Measurements from ENCODE around the gene SMARCA1. TPM values are rescaled to one million over a fixed set of nuclear protein-coding genes. Genes with fewer than 3 reads are reported as not detected.

SMARCA1 gene
- total and polyA plus RNA-seq, 2 donors (not counting 1 experiment from before 2014, with no cell fraction given), result 53.3 to 74.5 TPM

DNA sequence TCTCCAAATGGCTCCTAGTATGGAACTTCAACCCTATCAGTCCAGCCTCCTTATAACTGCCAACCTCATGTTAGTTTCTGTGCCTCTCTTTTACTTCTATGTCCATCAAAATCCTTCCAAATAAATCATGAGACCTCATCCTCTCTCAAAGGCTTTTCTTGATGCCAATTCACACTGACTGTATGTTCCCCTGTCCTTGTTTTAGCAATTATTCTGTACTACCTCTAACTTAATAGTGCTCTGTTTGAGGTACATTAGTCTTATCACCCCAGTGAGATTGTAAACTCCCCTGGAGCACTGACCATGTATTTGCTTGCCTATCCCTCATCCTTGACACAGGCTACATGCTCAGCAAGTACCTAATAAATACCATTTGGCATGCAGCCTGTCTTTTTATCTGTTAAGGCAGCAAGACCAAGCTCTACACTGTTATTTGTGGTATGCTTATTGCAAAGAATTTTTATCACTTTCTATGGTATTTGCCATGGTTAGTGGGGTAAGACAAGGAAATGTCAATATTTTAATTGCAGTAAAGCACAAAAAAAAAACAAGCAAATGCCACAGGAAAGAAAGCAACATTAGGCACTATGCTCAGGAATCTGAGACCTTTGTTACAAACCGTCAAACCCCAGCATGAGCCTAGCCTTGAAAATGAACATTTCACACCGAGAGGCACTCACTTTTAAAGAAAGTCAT is 119.2 kb downstream of the SMARCA1 start:
- H3K27ac ChIP-seq (ENCODE audit: insufficient read depth, low read length), result no peak overlapping the region
- H3K9me3 ChIP-seq (ENCODE audit: control insufficient read depth, insufficient read depth, low read depth, low read length), result no peaks in the 10 kb centered on the region
- H3K79me2 ChIP-seq (ENCODE audit: control insufficient read depth, insufficient read depth, low read length), result no peaks in the 10 kb centered on the region
- no peak overlapping the region for H3K4me2 ChIP-seq (ENCODE audit: extremely low read depth, insufficient read depth, low read length)
- TF ChIP-seq EZH2 (IDR thresholded peaks at IDR 0.05; ENCODE audit: low read length, missing control alignments), result no peak
- TF ChIP-seq CTCF (conservative IDR thresholded peaks at IDR 0.05 in 1 of 2, IDR thresholded peaks at IDR 0.05 in 1 of 2; ENCODE audit: low read depth in 1 of 2, low read length in 2 of 2), result no peak
- H3K27me3 ChIP-seq (ENCODE audit: control insufficient read depth, insufficient read depth, low read length), result no peaks in the 10 kb centered on the region
- H3K4me1 ChIP-seq (ENCODE audit: control insufficient read depth, extremely low read depth, insufficient read depth, low read length), result no peaks in the 10 kb centered on the region
- H3K36me3 ChIP-seq (ENCODE audit: control insufficient read depth, insufficient read depth, low read length), result no peaks in the 10 kb centered on the region
- no peaks in the 10 kb centered on the region for H4K20me1 ChIP-seq (ENCODE audit: control insufficient read depth, extremely low read depth, insufficient read depth, low read length)
- no peak overlapping the region for H3K9ac ChIP-seq (ENCODE audit: insufficient read depth, low read length)
- no peak overlapping the region for H3K4me3 ChIP-seq (replicated peaks in 1 of 4; ENCODE audit: control extremely low read depth in 1 of 4, insufficient read depth in 1 of 4, low read depth in 3 of 4, low read length in 4 of 4)
- DNase-seq (ENCODE audit: low read depth in 2 of 2), result peak in 1 of 2 donors; percentile 24
- no peak overlapping the region for H2AFZ ChIP-seq (ENCODE audit: low read length)

Other genes with a start within 250 kb of the SMARCA1 start
- 17.7 and 23.0 TPM in 2 replicates for gene OCRL, start 16.8 kb upstream of the SMARCA1 start, total RNA-seq
- gene OCRL, start 16.8 kb upstream of the SMARCA1 start, polyA plus RNA-seq, result 28.7 and 32.1 TPM in 2 replicates
- gene APLN, start 131.5 kb upstream of the SMARCA1 start, total RNA-seq, result 0.17 and 3.6 TPM in 2 replicates
- 0.58 and 2.4 TPM in 2 replicates for gene APLN, start 131.5 kb upstream of the SMARCA1 start, polyA plus RNA-seq
- 0.17 and 1.5 TPM in 2 replicates for gene XPNPEP2, start 215.5 kb upstream of the SMARCA1 start, total RNA-seq
- 0.16 and 0.61 TPM in 2 replicates for gene XPNPEP2, start 215.5 kb upstream of the SMARCA1 start, polyA plus RNA-seq

Data from fibroblast of lung (primary cell).